Measurements from ENCODE around the gene NFYA. TPM values are rescaled to one million over a fixed set of nuclear protein-coding genes. Genes with fewer than 3 reads are reported as not detected.

The NFYA gene
- total RNA-seq, 2 experiments from 2014 or later = 24.5 to 25.4 TPM

Other genes with a start within 250 kb of the NFYA start
- gene UNC5CL, start 33.8 kb upstream of the NFYA start, total RNA-seq = 1 to 10 TPM; 1.3 to 1.7 TPM
- not detected for gene TSPO2, start 30.5 kb upstream of the NFYA start, total RNA-seq
- gene APOBEC2, start 19.8 kb upstream of the NFYA start, total RNA-seq = not detected
- gene OARD1, start 618 bp upstream of the NFYA start, total RNA-seq = 10 to 100 TPM; 43.7 to 44.2 TPM
- gene TREML1, start 81.4 kb downstream of the NFYA start, total RNA-seq = not detected
- gene TREM2, start 90.1 kb downstream of the NFYA start, total RNA-seq = not detected
- gene TREML2, start 128.2 kb downstream of the NFYA start, total RNA-seq = 1 to 10 TPM; 8.9 TPM
- not detected for gene TREML4, start 155.4 kb downstream of the NFYA start, total RNA-seq
- under 1 TPM in 1 of 2 experiments, not detected in 1; 0.30 TPM for gene TREM1, start 213.7 kb downstream of the NFYA start, total RNA-seq